Activated T-helper 17 cell treated with anti-CD3 and anti-CD28 coated beads, Interleukin-2, amount 50 U/mL, for 72 hours (primary cell): ENCODE measurements around the gene GFPT2. TPM values are rescaled to one million over a fixed set of nuclear protein-coding genes. Genes with fewer than 3 reads are reported as not detected.

Experiments used
- ATAC-seq: fragments of 150-1000 bp; cut with Tn5 transposase; replicated peaks from 2 replicates; pipeline ENCODE4 v1.10.0; 2021; ENCODE audit warnings: mild to moderate bottlenecking, moderate library complexity
- H3K27ac Mint-ChIP-seq: one replicate; pipeline ENCODE4 v1.8.0; 2022; ENCODE audit warnings: mixed read lengths
- H3K27me3 Mint-ChIP-seq: one replicate; pipeline ENCODE4 v1.8.0; 2022; ENCODE audit warnings: mixed read lengths
- H3K36me3 Mint-ChIP-seq: one replicate; pipeline ENCODE4 v1.8.0; 2022; ENCODE audit warnings: low read depth, mild to moderate bottlenecking, mixed read lengths
- H3K4me1 Mint-ChIP-seq: one replicate; pipeline ENCODE4 v1.8.0; 2022; ENCODE audit warnings: mixed read lengths
- H3K4me3 Mint-ChIP-seq: one replicate; pipeline ENCODE4 v1.8.0; 2022; ENCODE audit warnings: mild to moderate bottlenecking, mixed read lengths
- H3K9me3 Mint-ChIP-seq: one replicate; pipeline ENCODE4 v1.8.0; 2022; ENCODE audit warnings: mixed read lengths
- total RNA-seq, 2 donors: library from RNA; stranded (reverse); gene quantifications; one replicate each; pipeline ENCODE4 v1.2.3, GENCODE V29; 2022

Gene GFPT2
- total RNA-seq, 2 donors from 2014 or later: 0.11 to 0.37 TPM

- ATAC-seq: no peak
- no peak overlapping the region for H3K4me3 Mint-ChIP-seq
- H3K27me3 Mint-ChIP-seq: no peaks in the 10 kb centered on the region
- no peaks in the 10 kb centered on the region for H3K9me3 Mint-ChIP-seq
- H3K27ac Mint-ChIP-seq: no peak overlapping the region
- H3K36me3 Mint-ChIP-seq: peaks cover 27% of the 10 kb centered on the region
- H3K4me1 Mint-ChIP-seq: peaks cover 29% of the 10 kb centered on the region
These were observed 63.7 kb downstream of the GFPT2 start for GRCh38 chr5:180289433-180289832.

GRCh38 chr5:180287868-180288267 lies 65.3 kb downstream of the GFPT2 start:
- Mint-ChIP-seq H3K4me3 (no peak overlapping the region), H3K4me1 (peaks cover 21% of the 10 kb centered on the region), H3K9me3 (no peaks in the 10 kb centered on the region), H3K36me3 (peaks cover 41% of the 10 kb centered on the region), H3K27ac (no peak overlapping the region), H3K27me3 (no peaks in the 10 kb centered on the region)
- no peak for ATAC-seq

- no peak for ATAC-seq
- Mint-ChIP-seq H3K4me1 (peaks cover 21% of the 10 kb centered on the region), H3K36me3 (peaks cover 46% of the 10 kb centered on the region), H3K27me3 (no peaks in the 10 kb centered on the region), H3K27ac (no peak overlapping the region), H3K4me3 (no peak overlapping the region), H3K9me3 (no peaks in the 10 kb centered on the region)
These were observed 65.7 kb downstream of the GFPT2 start for GRCh38 chr5:180287404-180287803.

GRCh38 chr5:180284149-180284548 lies 69.0 kb downstream of the GFPT2 start:
- Mint-ChIP-seq H3K4me3 (no peak overlapping the region), H3K4me1 (peaks cover 10% of the 10 kb centered on the region), H3K27ac (no peak overlapping the region), H3K36me3 (peaks cover 75% of the 10 kb centered on the region), H3K27me3 (no peaks in the 10 kb centered on the region), H3K9me3 (no peaks in the 10 kb centered on the region)
- no peak for ATAC-seq

- Mint-ChIP-seq H3K9me3 (no peaks in the 10 kb centered on the region), H3K4me1 (peaks cover 8% of the 10 kb centered on the region), H3K4me3 (no peak overlapping the region), H3K27ac (no peak overlapping the region), H3K27me3 (no peaks in the 10 kb centered on the region), H3K36me3 (peaks cover 85% of the 10 kb centered on the region)
- ATAC-seq: no peak
These were observed 70.0 kb downstream of the GFPT2 start for GRCh38 chr5:180283026-180283615.

GRCh38 chr5:180282281-180282680 lies 70.9 kb downstream of the GFPT2 start:
- no peaks in the 10 kb centered on the region for H3K27me3 Mint-ChIP-seq
- H3K4me1 Mint-ChIP-seq: no peaks in the 10 kb centered on the region
- H3K4me3 Mint-ChIP-seq: no peak overlapping the region
- H3K9me3 Mint-ChIP-seq: peaks cover 2% of the 10 kb centered on the region
- no peak for ATAC-seq
- H3K27ac Mint-ChIP-seq: no peak overlapping the region
- H3K36me3 Mint-ChIP-seq: peaks cover 88% of the 10 kb centered on the region

GRCh38 chr5:180281706-180282105 lies 71.4 kb downstream of the GFPT2 start:
- Mint-ChIP-seq H3K4me1 (no peaks in the 10 kb centered on the region), H3K36me3 (peaks cover 88% of the 10 kb centered on the region), H3K27ac (no peak overlapping the region), H3K4me3 (no peak overlapping the region), H3K9me3 (peaks cover 7% of the 10 kb centered on the region), H3K27me3 (no peaks in the 10 kb centered on the region)
- ATAC-seq: no peak

- Mint-ChIP-seq H3K27ac (no peak overlapping the region), H3K4me1 (no peaks in the 10 kb centered on the region), H3K4me3 (no peak overlapping the region), H3K36me3 (peaks cover 83% of the 10 kb centered on the region), H3K9me3 (peaks cover 29% of the 10 kb centered on the region), H3K27me3 (no peaks in the 10 kb centered on the region)
- ATAC-seq: no peak
These were observed 78.4 kb downstream of the GFPT2 start for GRCh38 chr5:180274695-180275094.

- H3K27ac Mint-ChIP-seq: no peak overlapping the region
- H3K9me3 Mint-ChIP-seq: peaks cover 23% of the 10 kb centered on the region
- no peak for ATAC-seq
- H3K4me1 Mint-ChIP-seq: no peaks in the 10 kb centered on the region
- peaks cover 87% of the 10 kb centered on the region for H3K36me3 Mint-ChIP-seq
- H3K4me3 Mint-ChIP-seq: no peak overlapping the region
- no peaks in the 10 kb centered on the region for H3K27me3 Mint-ChIP-seq
These were observed 81.9 kb downstream of the GFPT2 start for GRCh38 chr5:180271221-180271620.

- no peaks in the 10 kb centered on the region for H3K27me3 Mint-ChIP-seq
- peaks cover 100% of the 10 kb centered on the region for H3K36me3 Mint-ChIP-seq
- peaks cover 23% of the 10 kb centered on the region for H3K9me3 Mint-ChIP-seq
- ATAC-seq: no peak
- no peak overlapping the region for H3K4me3 Mint-ChIP-seq
- no peaks in the 10 kb centered on the region for H3K4me1 Mint-ChIP-seq
- no peak overlapping the region for H3K27ac Mint-ChIP-seq
These were observed 93.9 kb downstream of the GFPT2 start for GRCh38 chr5:180259260-180259611.

- no peak overlapping the region for H3K4me3 Mint-ChIP-seq
- H3K27ac Mint-ChIP-seq: no peak overlapping the region
- no peaks in the 10 kb centered on the region for H3K27me3 Mint-ChIP-seq
- no peaks in the 10 kb centered on the region for H3K4me1 Mint-ChIP-seq
- peaks cover 26% of the 10 kb centered on the region for H3K9me3 Mint-ChIP-seq
- peaks cover 98% of the 10 kb centered on the region for H3K36me3 Mint-ChIP-seq
- no peak for ATAC-seq
These were observed 99.9 kb downstream of the GFPT2 start for GRCh38 chr5:180253036-180253824.

- H3K27ac Mint-ChIP-seq: no peak overlapping the region
- H3K9me3 Mint-ChIP-seq: peaks cover 21% of the 10 kb centered on the region
- no peak for ATAC-seq
- no peaks in the 10 kb centered on the region for H3K27me3 Mint-ChIP-seq
- H3K4me3 Mint-ChIP-seq: no peak overlapping the region
- peaks cover 98% of the 10 kb centered on the region for H3K36me3 Mint-ChIP-seq
- no peaks in the 10 kb centered on the region for H3K4me1 Mint-ChIP-seq
These were observed 101.2 kb downstream of the GFPT2 start for GRCh38 chr5:180251887-180252286.

- Mint-ChIP-seq H3K27me3 (no peaks in the 10 kb centered on the region), H3K4me3 (no peak overlapping the region), H3K27ac (no peak overlapping the region), H3K4me1 (no peaks in the 10 kb centered on the region), H3K36me3 (peaks cover 98% of the 10 kb centered on the region), H3K9me3 (peaks cover 25% of the 10 kb centered on the region)
- no peak for ATAC-seq
These were observed 102.0 kb downstream of the GFPT2 start for GRCh38 chr5:180251141-180251540.
